Measurements from ENCODE around the gene ZBTB33.

The ZBTB33 gene

GRCh38 chrX:120290107-120290506 is 39.5 kb downstream of the ZBTB33 start:
- no peak overlapping the region for H3K4me3 ChIP-seq (ENCODE audit: extremely low read depth, insufficient read depth, low read length, poor library complexity, severe bottlenecking)
- H3K27ac ChIP-seq (ENCODE audit: low read depth, low read length, severe bottlenecking), result no peak overlapping the region
- H3K36me3 ChIP-seq (ENCODE audit: control insufficient read depth, insufficient read depth, low read length), result no peaks in the 10 kb centered on the region
- H3K9me3 ChIP-seq (ENCODE audit: control insufficient read depth, low read length), result no peaks in the 10 kb centered on the region
- H3K4me1 ChIP-seq (ENCODE audit: control insufficient read depth, insufficient read depth, low read length, poor library complexity, severe bottlenecking), result no peaks in the 10 kb centered on the region

GRCh38 chrX:120291211-120291610 is 40.6 kb downstream of the ZBTB33 start:
- H3K4me1 ChIP-seq (ENCODE audit: control insufficient read depth, insufficient read depth, low read length, poor library complexity, severe bottlenecking), result no peaks in the 10 kb centered on the region
- no peak overlapping the region for H3K27ac ChIP-seq (ENCODE audit: low read depth, low read length, severe bottlenecking)
- WGBS, 2 experiments (ENCODE audit: insufficient coverage in 2 of 2), result no CpG with 5 or more reads among the region's 6 CpGs
- no peak overlapping the region for H3K4me3 ChIP-seq (ENCODE audit: extremely low read depth, insufficient read depth, low read length, poor library complexity, severe bottlenecking)
- no peaks in the 10 kb centered on the region for H3K9me3 ChIP-seq (ENCODE audit: control insufficient read depth, low read length)
- no peaks in the 10 kb centered on the region for H3K36me3 ChIP-seq (ENCODE audit: control insufficient read depth, insufficient read depth, low read length)

GRCh38 chrX:120293015-120293414 is 42.4 kb downstream of the ZBTB33 start:
- no CpG with 5 or more reads among the region's 2 CpGs for WGBS, 2 experiments (ENCODE audit: insufficient coverage in 2 of 2)
- no peak overlapping the region for H3K27ac ChIP-seq (ENCODE audit: low read depth, low read length, severe bottlenecking)

GRCh38 chrX:120294651-120295050 is 44.0 kb downstream of the ZBTB33 start:
- no peak overlapping the region for H3K4me3 ChIP-seq (ENCODE audit: extremely low read depth, insufficient read depth, low read length, poor library complexity, severe bottlenecking)
- no peak overlapping the region for H3K27ac ChIP-seq (ENCODE audit: low read depth, low read length, severe bottlenecking)
- no peaks in the 10 kb centered on the region for H3K4me1 ChIP-seq (ENCODE audit: control insufficient read depth, insufficient read depth, low read length, poor library complexity, severe bottlenecking)
- H3K9me3 ChIP-seq (ENCODE audit: control insufficient read depth, low read length), result no peaks in the 10 kb centered on the region
- no peaks in the 10 kb centered on the region for H3K36me3 ChIP-seq (ENCODE audit: control insufficient read depth, insufficient read depth, low read length)

More at GRCh38 chrX:120293015-120293414, 42.4 kb downstream of the ZBTB33 start:
- no peaks in the 10 kb centered on the region for H3K4me1 ChIP-seq (ENCODE audit: control insufficient read depth, insufficient read depth, low read length, poor library complexity, severe bottlenecking)
- H3K4me3 ChIP-seq (ENCODE audit: extremely low read depth, insufficient read depth, low read length, poor library complexity, severe bottlenecking), result no peak overlapping the region
- H3K36me3 ChIP-seq (ENCODE audit: control insufficient read depth, insufficient read depth, low read length), result no peaks in the 10 kb centered on the region
- no peaks in the 10 kb centered on the region for H3K9me3 ChIP-seq (ENCODE audit: control insufficient read depth, low read length)

- no peaks in the 10 kb centered on the region for H3K9me3 ChIP-seq (ENCODE audit: control insufficient read depth, low read length)
- H3K4me1 ChIP-seq (ENCODE audit: control insufficient read depth, insufficient read depth, low read length, poor library complexity, severe bottlenecking), result peaks cover 6% of the 10 kb centered on the region
- H3K36me3 ChIP-seq (ENCODE audit: control insufficient read depth, insufficient read depth, low read length), result no peaks in the 10 kb centered on the region
- H3K27ac ChIP-seq (ENCODE audit: low read depth, low read length, severe bottlenecking), result no peak overlapping the region
- no peak overlapping the region for H3K4me3 ChIP-seq (ENCODE audit: extremely low read depth, insufficient read depth, low read length, poor library complexity, severe bottlenecking)
- WGBS, 2 experiments (ENCODE audit: insufficient coverage in 2 of 2), result no CpG with 5 or more reads among the region's 1 CpG
These were observed 47.3 kb downstream of the ZBTB33 start for GRCh38 chrX:120297923-120298322.

- H3K4me3 ChIP-seq (ENCODE audit: extremely low read depth, insufficient read depth, low read length, poor library complexity, severe bottlenecking), result no peak overlapping the region
- no peaks in the 10 kb centered on the region for H3K9me3 ChIP-seq (ENCODE audit: control insufficient read depth, low read length)
- H3K36me3 ChIP-seq (ENCODE audit: control insufficient read depth, insufficient read depth, low read length), result no peaks in the 10 kb centered on the region
- WGBS, 2 experiments (ENCODE audit: insufficient coverage in 2 of 2), result no CpG with 5 or more reads among the region's 2 CpGs
- no peak overlapping the region for H3K27ac ChIP-seq (ENCODE audit: low read depth, low read length, severe bottlenecking)
- H3K4me1 ChIP-seq (ENCODE audit: control insufficient read depth, insufficient read depth, low read length, poor library complexity, severe bottlenecking), result peaks cover 6% of the 10 kb centered on the region
These were observed 49.3 kb downstream of the ZBTB33 start for GRCh38 chrX:120299928-120300327.

- no CpG with 5 or more reads among the region's 2 CpGs for WGBS, 2 experiments (ENCODE audit: insufficient coverage in 2 of 2)
- peaks cover 6% of the 10 kb centered on the region for H3K4me1 ChIP-seq (ENCODE audit: control insufficient read depth, insufficient read depth, low read length, poor library complexity, severe bottlenecking)
- no peaks in the 10 kb centered on the region for H3K9me3 ChIP-seq (ENCODE audit: control insufficient read depth, low read length)
- H3K4me3 ChIP-seq (ENCODE audit: extremely low read depth, insufficient read depth, low read length, poor library complexity, severe bottlenecking), result no peak overlapping the region
- no peak overlapping the region for H3K27ac ChIP-seq (ENCODE audit: low read depth, low read length, severe bottlenecking)
- H3K36me3 ChIP-seq (ENCODE audit: control insufficient read depth, insufficient read depth, low read length), result no peaks in the 10 kb centered on the region
These were observed 50.9 kb downstream of the ZBTB33 start for GRCh38 chrX:120301497-120301896.

- H3K36me3 ChIP-seq (ENCODE audit: control insufficient read depth, insufficient read depth, low read length), result no peaks in the 10 kb centered on the region
- no peaks in the 10 kb centered on the region for H3K9me3 ChIP-seq (ENCODE audit: control insufficient read depth, low read length)
- no peak overlapping the region for H3K27ac ChIP-seq (ENCODE audit: low read depth, low read length, severe bottlenecking)
- no peak overlapping the region for H3K4me3 ChIP-seq (ENCODE audit: extremely low read depth, insufficient read depth, low read length, poor library complexity, severe bottlenecking)
- 60 to 80% methylated on average over 1 of the region's 4 CpGs for WGBS, 2 experiments (ENCODE audit: insufficient coverage in 2 of 2)
- peaks cover 6% of the 10 kb centered on the region for H3K4me1 ChIP-seq (ENCODE audit: control insufficient read depth, insufficient read depth, low read length, poor library complexity, severe bottlenecking)
These were observed 51.3 kb downstream of the ZBTB33 start for GRCh38 chrX:120301960-120302359.

- WGBS, 2 experiments (ENCODE audit: insufficient coverage in 2 of 2), result no CpG with 5 or more reads among the region's 4 CpGs
- no peaks in the 10 kb centered on the region for H3K36me3 ChIP-seq (ENCODE audit: control insufficient read depth, insufficient read depth, low read length)
- peaks cover 6% of the 10 kb centered on the region for H3K4me1 ChIP-seq (ENCODE audit: control insufficient read depth, insufficient read depth, low read length, poor library complexity, severe bottlenecking)
- no peak overlapping the region for H3K4me3 ChIP-seq (ENCODE audit: extremely low read depth, insufficient read depth, low read length, poor library complexity, severe bottlenecking)
- no peak overlapping the region for H3K27ac ChIP-seq (ENCODE audit: low read depth, low read length, severe bottlenecking)
- H3K9me3 ChIP-seq (ENCODE audit: control insufficient read depth, low read length), result no peaks in the 10 kb centered on the region
These were observed 51.8 kb downstream of the ZBTB33 start for GRCh38 chrX:120302434-120302833.

GRCh38 chrX:120304256-120304655 is 53.6 kb downstream of the ZBTB33 start:
- H3K4me1 ChIP-seq (ENCODE audit: control insufficient read depth, insufficient read depth, low read length, poor library complexity, severe bottlenecking), result peaks cover 6% of the 10 kb centered on the region
- no peak overlapping the region for H3K27ac ChIP-seq (ENCODE audit: low read depth, low read length, severe bottlenecking)
- H3K9me3 ChIP-seq (ENCODE audit: control insufficient read depth, low read length), result no peaks in the 10 kb centered on the region
- H3K36me3 ChIP-seq (ENCODE audit: control insufficient read depth, insufficient read depth, low read length), result no peaks in the 10 kb centered on the region
- H3K4me3 ChIP-seq (ENCODE audit: extremely low read depth, insufficient read depth, low read length, poor library complexity, severe bottlenecking), result no peak overlapping the region
- 81% methylated on average over 4 to 5 of the region's 8 CpGs for WGBS, 2 experiments (ENCODE audit: insufficient coverage in 2 of 2)

GRCh38 chrX:120305531-120306141 is 55.0 kb downstream of the ZBTB33 start:
- 0 to 8% methylated on average over 1 to 2 of the region's 11 CpGs for WGBS, 2 experiments (ENCODE audit: insufficient coverage in 2 of 2)
- no peak overlapping the region for H3K27ac ChIP-seq (ENCODE audit: low read depth, low read length, severe bottlenecking)

More at GRCh38 chrX:120305531-120306141, 55.0 kb downstream of the ZBTB33 start:
- H3K4me3 ChIP-seq (ENCODE audit: extremely low read depth, insufficient read depth, low read length, poor library complexity, severe bottlenecking), result no peak overlapping the region
- H3K36me3 ChIP-seq (ENCODE audit: control insufficient read depth, insufficient read depth, low read length), result no peaks in the 10 kb centered on the region
- H3K9me3 ChIP-seq (ENCODE audit: control insufficient read depth, low read length), result no peaks in the 10 kb centered on the region
- H3K4me1 ChIP-seq (ENCODE audit: control insufficient read depth, insufficient read depth, low read length, poor library complexity, severe bottlenecking), result peaks cover 6% of the 10 kb centered on the region
